Astrocyte (in vitro differentiated cells and primary cell): ENCODE results near the gene UGCG. TPM values are rescaled to one million over a fixed set of nuclear protein-coding genes. Genes with fewer than 3 reads are reported as not detected.

Experiments used
- DNase-seq: peaks from one replicate; pipeline ENCODE4 v3.0.0-alpha.2; 2010; ENCODE audit warnings: low read depth
- FAIRE-seq: peaks from 2 replicates; lab custom pipeline; 2011; peaks lifted over from hg19 to GRCh38; lab: Jason Lieb, UNC
- H2AFZ ChIP-seq: 2 replicates; pipeline ENCODE4 v1.6.0; 2012; ENCODE audit warnings: low read depth, low read length, inconsistent platforms
- H3K27ac ChIP-seq: 2 replicates; pipeline ENCODE4 v1.5.1; 2011; ENCODE audit warnings: low read depth, low read length, inconsistent platforms
- H3K27me3 ChIP-seq: 2 replicates; pipeline ENCODE4 v1.6.0; 2011; ENCODE audit warnings: low read length, inconsistent platforms; ENCODE audit not compliant: insufficient read depth
- H3K36me3 ChIP-seq: 2 replicates; pipeline ENCODE4 v1.5.1; 2011; ENCODE audit warnings: low read length, inconsistent platforms; ENCODE audit not compliant: insufficient read depth
- H3K4me1 ChIP-seq: 2 replicates; pipeline ENCODE4 v1.5.1; 2011; ENCODE audit warnings: low read length, inconsistent platforms; ENCODE audit not compliant: insufficient read depth
- H3K4me2 ChIP-seq: 2 replicates; pipeline ENCODE4 v1.6.0; 2012; ENCODE audit warnings: low read length, inconsistent platforms
- H3K4me3 ChIP-seq: 2 replicates; pipeline ENCODE4 v1.5.1; 2011; ENCODE audit warnings: low read depth, mild to moderate bottlenecking, low read length, inconsistent platforms; ENCODE audit not compliant: insufficient read depth
- H3K79me2 ChIP-seq: 2 replicates; pipeline ENCODE4 v1.6.0; 2012; ENCODE audit warnings: mild to moderate bottlenecking, low read length, inconsistent platforms; ENCODE audit not compliant: insufficient read depth
- H3K9ac ChIP-seq: 2 replicates; pipeline ENCODE4 v1.6.0; 2012; ENCODE audit warnings: mild to moderate bottlenecking, low read length, inconsistent platforms
- H3K9me3 ChIP-seq: 2 replicates; pipeline ENCODE4 v1.5.1; 2012; ENCODE audit warnings: low read depth, mild to moderate bottlenecking, low read length, inconsistent platforms; ENCODE audit not compliant: insufficient read depth
- H4K20me1 ChIP-seq: 2 replicates; pipeline ENCODE4 v1.6.0; 2012; ENCODE audit warnings: low read length, inconsistent platforms; ENCODE audit not compliant: insufficient read depth
- H3K27ac Mint-ChIP-seq: one replicate; pipeline ENCODE4 v1.8.0; 2021; ENCODE audit warnings: mild to moderate bottlenecking, mixed read lengths; ENCODE audit not compliant: unreplicated experiment
- H3K27me3 Mint-ChIP-seq: one replicate; pipeline ENCODE4 v1.8.0; 2021; ENCODE audit warnings: low read depth, mixed read lengths; ENCODE audit not compliant: unreplicated experiment
- H3K36me3 Mint-ChIP-seq: one replicate; pipeline ENCODE4 v1.8.0; 2021; ENCODE audit warnings: low read depth, mixed read lengths; ENCODE audit not compliant: unreplicated experiment
- H3K4me1 Mint-ChIP-seq: one replicate; pipeline ENCODE4 v1.8.0; 2021; ENCODE audit warnings: low read depth, mixed read lengths; ENCODE audit not compliant: unreplicated experiment
- H3K4me3 Mint-ChIP-seq: one replicate; pipeline ENCODE4 v1.8.0; 2021; ENCODE audit warnings: mild to moderate bottlenecking, moderate library complexity, mixed read lengths; ENCODE audit not compliant: unreplicated experiment
- H3K9me3 Mint-ChIP-seq: one replicate; pipeline ENCODE4 v1.8.0; 2021; ENCODE audit warnings: mild to moderate bottlenecking, mixed read lengths; ENCODE audit not compliant: unreplicated experiment
- CTCF ChIP-seq: IDR thresholded peaks from 2 replicates; pipeline ENCODE4 v1.5.1; 2011; ENCODE audit warnings: low read depth, mild to moderate bottlenecking, inconsistent platforms, low read length, moderate library complexity; ENCODE audit not compliant: insufficient read depth
- EZH2 ChIP-seq: IDR thresholded peaks from 2 replicates; pipeline ENCODE4 v1.6.1; 2012; ENCODE audit warnings: mild to moderate bottlenecking, low read length, inconsistent platforms; ENCODE audit not compliant: insufficient read depth
- total RNA-seq: library from RNA; stranded (reverse); gene quantifications from 2 replicates; pipeline ENCODE4 v1.2.1, GENCODE V29; 2021

The UGCG gene
- total RNA-seq, 1 donor from 2014 or later, result 166 TPM

- no peak overlapping the region for H2AFZ ChIP-seq
- DNase-seq (no peak), FAIRE-seq (no peak)
- no peaks in the 10 kb centered on the region for H3K27me3 ChIP-seq
- H3K79me2 ChIP-seq, result no peaks in the 10 kb centered on the region
- H3K36me3 ChIP-seq, result no peaks in the 10 kb centered on the region
- Mint-ChIP-seq H3K9me3 (no peaks in the 10 kb centered on the region), H3K4me1 (peaks cover 8% of the 10 kb centered on the region), H3K36me3 (no peaks in the 10 kb centered on the region), H3K27me3 (no peaks in the 10 kb centered on the region), H3K27ac (no peak overlapping the region), H3K4me3 (no peak overlapping the region)
- no peak overlapping the region for H3K27ac ChIP-seq
- no peaks in the 10 kb centered on the region for H3K9me3 ChIP-seq
- TF ChIP-seq CTCF (no peak), EZH2 (no peak)
- H3K9ac ChIP-seq, result no peak overlapping the region
- no peak overlapping the region for H3K4me3 ChIP-seq
- H3K4me1 ChIP-seq, result no peaks in the 10 kb centered on the region
- no peak overlapping the region for H3K4me2 ChIP-seq
- H4K20me1 ChIP-seq, result no peaks in the 10 kb centered on the region
Measured at GRCh38 chr9:111852291-111852690, 44.3 kb upstream of the UGCG start.

GRCh38 chr9:111853450-111853827 is 43.2 kb upstream of the UGCG start:
- Histone ChIP-seq H3K27me3 (no peaks in the 10 kb centered on the region), H3K4me3 (no peak overlapping the region), H4K20me1 (no peaks in the 10 kb centered on the region), H3K4me2 (no peak overlapping the region), H3K36me3 (no peaks in the 10 kb centered on the region), H3K79me2 (no peaks in the 10 kb centered on the region), H3K4me1 (no peaks in the 10 kb centered on the region), H3K9me3 (no peaks in the 10 kb centered on the region), H3K27ac (no peak overlapping the region), H2AFZ (no peak overlapping the region), H3K9ac (no peak overlapping the region)
- no peak for FAIRE-seq
- Mint-ChIP-seq H3K4me1 (peaks cover 8% of the 10 kb centered on the region), H3K9me3 (no peaks in the 10 kb centered on the region), H3K36me3 (no peaks in the 10 kb centered on the region), H3K4me3 (no peak overlapping the region), H3K27me3 (no peaks in the 10 kb centered on the region), H3K27ac (no peak overlapping the region)
- DNase-seq, result no peak
- TF ChIP-seq CTCF (no peak), EZH2 (no peak)

- Mint-ChIP-seq H3K36me3 (no peaks in the 10 kb centered on the region), H3K4me1 (peaks cover 8% of the 10 kb centered on the region), H3K27me3 (no peaks in the 10 kb centered on the region), H3K4me3 (no peak overlapping the region), H3K27ac (no peak overlapping the region), H3K9me3 (no peaks in the 10 kb centered on the region)
- FAIRE-seq (no peak), DNase-seq (no peak)
- H3K79me2 ChIP-seq, result no peaks in the 10 kb centered on the region
- H4K20me1 ChIP-seq, result no peaks in the 10 kb centered on the region
- no peaks in the 10 kb centered on the region for H3K27me3 ChIP-seq
- H3K4me2 ChIP-seq, result no peak overlapping the region
- no peak overlapping the region for H3K27ac ChIP-seq
- no peaks in the 10 kb centered on the region for H3K36me3 ChIP-seq
- no peak overlapping the region for H3K9ac ChIP-seq
- H3K4me1 ChIP-seq, result no peaks in the 10 kb centered on the region
- no peak overlapping the region for H3K4me3 ChIP-seq
- no peak for TF ChIP-seq EZH2
- no peaks in the 10 kb centered on the region for H3K9me3 ChIP-seq
- no peak overlapping the region for H2AFZ ChIP-seq
Measured at GRCh38 chr9:111854799-111855198, 41.8 kb upstream of the UGCG start.
